ENCODE data around the gene YPEL1.
A peak's percentile ranks its signal among the peaks of the same experiment; 100 is the strongest.

Gene YPEL1

GRCh38 chr22:21735200-21736083, at the start of gene YPEL1:
Gene YPEL1, minus strand, starts transcription at chr22:21735794. Its CDS starts 25,050 bp downstream, at chr22:21710744.
- DNase-seq, result peak; percentile 82

GRCh38 chr22:21780259-21780658, 44.7 kb upstream of the YPEL1 start:
- DNase-seq, result no peak

- no peak for DNase-seq
Measured at GRCh38 chr22:21779444-21779843, 43.9 kb upstream of the YPEL1 start.

- DNase-seq, result no peak
Measured at GRCh38 chr22:21778705-21779363, 43.2 kb upstream of the YPEL1 start.

GRCh38 chr22:21771631-21771976, 36.0 kb upstream of the YPEL1 start:
- DNase-seq, result no peak

- no peak for DNase-seq
Measured at GRCh38 chr22:21768435-21768834, 32.8 kb upstream of the YPEL1 start.

- no peak for DNase-seq
Measured at GRCh38 chr22:21766691-21767462, 31.3 kb upstream of the YPEL1 start.

GRCh38 chr22:21765909-21766529, 30.4 kb upstream of the YPEL1 start:
- no peak for DNase-seq

GRCh38 chr22:21764038-21764804, 28.6 kb upstream of the YPEL1 start:
- DNase-seq, result no peak

GRCh38 chr22:21762712-21763581, 27.4 kb upstream of the YPEL1 start:
- no peak for DNase-seq

- no peak for DNase-seq
Measured at GRCh38 chr22:21761994-21762680, 26.5 kb upstream of the YPEL1 start.

GRCh38 chr22:21761086-21761485, 25.5 kb upstream of the YPEL1 start:
- DNase-seq, result no peak

- no peak for DNase-seq
Measured at GRCh38 chr22:21760640-21761039, 25.0 kb upstream of the YPEL1 start.

GRCh38 chr22:21759646-21760376, 24.2 kb upstream of the YPEL1 start:
- no peak for DNase-seq

GRCh38 chr22:21759093-21759492, 23.5 kb upstream of the YPEL1 start:
- no peak for DNase-seq

GRCh38 chr22:21758091-21758864, 22.7 kb upstream of the YPEL1 start:
- no peak for DNase-seq

- no peak for DNase-seq
Measured at GRCh38 chr22:21755851-21756284, 20.3 kb upstream of the YPEL1 start.

GRCh38 chr22:21754523-21754922, 18.9 kb upstream of the YPEL1 start:
- DNase-seq, result peak; percentile 56
